A549 (cell line): ENCODE data around the gene PCDHGA7. TPM values are rescaled to one million over a fixed set of nuclear protein-coding genes. Genes with fewer than 3 reads are reported as not detected.
"Not testable (repeated sequence)": the region's sequence is repeated elsewhere in the genome, so short reads cannot be mapped to it uniquely, and the experiment has no call there.

Experiments used
- ATAC-seq, 2 experiments: fragments of 200-7000 bp in 1 of 2; fragments of >200 bp in 1 of 2; cut with Nextera tagmentation in 1 of 2; cut with Tn5 transposase in 1 of 2; 3 replicates each; pipeline versions ENCODE4 v1.8.0 to v1.9.1; 2018 to 2020; ENCODE audit warnings: mild to moderate bottlenecking in 1 of 2, moderate library complexity in 1 of 2
- CTCF ChIA-PET: fragments of 300-600 bp; sonication (Branson Sonifier 250); formaldehyde crosslinking; extraction: SDS; loops from one replicate; lab custom pipeline; 2021; ENCODE audit warnings: antibody characterized with exemption, inconsistent platforms; lab: Yijun Ruan, JAX
- POLR2A ChIA-PET: fragments of 350-600 bp; formaldehyde crosslinking; extraction: SDS; loops from one replicate; lab custom pipeline; 2021; ENCODE audit warnings: antibody characterized with exemption, inconsistent platforms; lab: Yijun Ruan, JAX
- DNase-seq, 2 experiments: peaks; one replicate each; pipeline versions ENCODE4 v3.0.0 to v3.0.0-alpha.2; 2011 to 2016; ENCODE audit warnings: low read depth in 1 of 2, low spot score in 1 of 2
- FAIRE-seq: peaks from 2 replicates; lab custom pipeline; 2011; peaks lifted over from hg19 to GRCh38; lab: Jason Lieb, UNC
- H3K27ac ChIP-seq, 2 experiments: fragments of >200 bp; sonication (Bioruptor Twin); formaldehyde crosslinking; 3 replicates each; pipeline ENCODE4 v1.5.1; 2016 to 2017
- H3K4me1 ChIP-seq: fragments of >200 bp; sonication (Bioruptor Twin); formaldehyde crosslinking; 3 replicates; pipeline ENCODE4 v1.6.1; 2016
- H3K4me2 ChIP-seq: fragments of >200 bp; sonication (Bioruptor Twin); formaldehyde crosslinking; 3 replicates; pipeline ENCODE4 v1.6.1; 2016
- H3K4me3 ChIP-seq: fragments of >200 bp; sonication (Bioruptor Twin); formaldehyde crosslinking; 3 replicates; pipeline ENCODE4 v1.5.1; 2016
- H3K9me3 ChIP-seq: fragments of >200 bp; sonication (Bioruptor Twin); formaldehyde crosslinking; 3 replicates; pipeline ENCODE4 v1.6.1; 2016
- CHD4 ChIP-seq: fragments of 200-600 bp; sonication (generic); IDR thresholded peaks from 2 replicates; pipeline ENCODE4 v1.6.1; 2016; ENCODE audit warnings: antibody characterized with exemption, mild to moderate bottlenecking, borderline replicate concordance
- EHF ChIP-seq: fragments of 250-450 bp; sonication (Bioruptor Pico); IDR thresholded peaks from 2 replicates; pipeline ENCODE4 v1.5.0; 2020; ENCODE audit warnings: mild to moderate bottlenecking
- HDAC2 ChIP-seq: fragments of 200-600 bp; sonication (generic); IDR thresholded peaks from 2 replicates; pipeline ENCODE4 v1.6.1; 2016
- HEYL ChIP-seq: fragments of 250-450 bp; sonication (Bioruptor Pico); IDR thresholded peaks from 2 replicates; pipeline ENCODE4 v1.8.0; 2021; ENCODE audit warnings: mild to moderate bottlenecking, moderate library complexity
- HOXB13 ChIP-seq: fragments of 250-450 bp; sonication (Bioruptor Pico); IDR thresholded peaks from 2 replicates; pipeline ENCODE4 v1.5.0; 2020; ENCODE audit warnings: low read depth, mild to moderate bottlenecking, moderate library complexity
- JUN ChIP-seq, 2 experiments: fragments of >200 bp; sonication (Bioruptor Twin); formaldehyde crosslinking; IDR thresholded peaks; 2 replicates in 1 of 2; 3 replicates in 1 of 2; pipeline ENCODE4 v1.6.1; 2016 to 2017
- KDM5A ChIP-seq: fragments of 200-600 bp; sonication (generic); IDR thresholded peaks from 2 replicates; pipeline ENCODE4 v1.6.1; 2016; ENCODE audit warnings: antibody characterized with exemption, mild to moderate bottlenecking
- MAZ ChIP-seq: fragments of 150-350 bp; IDR thresholded peaks from 2 replicates; pipeline ENCODE4 v1.6.1; 2014; ENCODE audit warnings: antibody characterized with exemption, low read depth, low read length, borderline replicate concordance
- MYC ChIP-seq: IDR thresholded peaks from 2 replicates; pipeline ENCODE4 v1.6.1; 2012; ENCODE audit warnings: mild to moderate bottlenecking, inconsistent platforms, low read length, improper control_type of control experiment, borderline replicate concordance
- NPAS2 ChIP-seq: fragments of 250-450 bp; sonication (Bioruptor Pico); IDR thresholded peaks from 2 replicates; pipeline ENCODE4 v1.8.0; 2022; ENCODE audit warnings: mild to moderate bottlenecking, moderate library complexity, borderline replicate concordance
- POLR2A ChIP-seq: IDR thresholded peaks from 2 replicates; pipeline ENCODE4 v1.6.1; 2012; ENCODE audit warnings: mild to moderate bottlenecking, low read length
- RAD21 ChIP-seq, 2 experiments: fragments of >200 bp in 1 of 2; sonication (Bioruptor Twin) in 1 of 2; formaldehyde crosslinking in 1 of 2; IDR thresholded peaks in 1 of 2; conservative IDR thresholded peaks in 1 of 2; 2 replicates in 1 of 2; 3 replicates in 1 of 2; pipeline ENCODE4 v1.6.1; 2012 to 2018; ENCODE audit warnings: inconsistent platforms in 1 of 2
- RFX5 ChIP-seq: fragments of 450-650 bp; IDR thresholded peaks from 2 replicates; pipeline ENCODE4 v1.7.1; 2014; ENCODE audit warnings: antibody characterized with exemption, mild to moderate bottlenecking, moderate library complexity
- SMC3 ChIP-seq: fragments of >200 bp; sonication (Bioruptor Twin); formaldehyde crosslinking; IDR thresholded peaks from 3 replicates; pipeline ENCODE4 v1.6.1; 2018; ENCODE audit warnings: inconsistent platforms
- TFCP2L1 ChIP-seq: fragments of 250-450 bp; sonication (Bioruptor Pico); IDR thresholded peaks from 2 replicates; pipeline ENCODE4 v1.5.0; 2021; ENCODE audit warnings: mild to moderate bottlenecking
- ZSCAN20 ChIP-seq: fragments of 250-450 bp; sonication (Bioruptor Pico); IDR thresholded peaks from 2 replicates; pipeline ENCODE4 v1.8.0; 2022; ENCODE audit warnings: mild to moderate bottlenecking, moderate library complexity
- WGBS: methylation state at CpG from one replicate; pipeline ENCODE4 v1.1.6; 2017; ENCODE audit errors: missing lambda C conversion rate; 5-methylcytosine and 5-hydroxymethylcytosine counted together
- polyA plus RNA-seq, 4 experiments: library from polyadenylated mRNA; depleted of rRNA in 3 of 4; stranded (reverse); fragments of >200 nt; fragmentation: RNase III in 1 of 4; extraction: RNeasy Plus Mini Kit Qiagen cat#74134 plus additional on column Dnase treatment in 1 of 4; gene quantifications; 2 replicates in 3 of 4; 3 replicates in 1 of 4; pipeline ENCODE4 v1.2.3, GENCODE V29; 2011 to 2017
- TF ChIP-seq, protein P1 (sequence below): fragments of >200 bp; sonication (Bioruptor Twin); formaldehyde crosslinking; IDR thresholded peaks from 2 replicates; pipeline ENCODE4 v1.6.1; 2016
- TF ChIP-seq, protein P2 (sequence below): fragments of 150-350 bp; IDR thresholded peaks from 2 replicates; pipeline ENCODE4 v1.6.1; 2014; ENCODE audit warnings: low read depth, mild to moderate bottlenecking, low read length
- TF ChIP-seq, protein P3 (sequence below): fragments of 250-450 bp; sonication (Bioruptor Pico); IDR thresholded peaks from 2 replicates; pipeline ENCODE4 v1.5.0; 2020; ENCODE audit warnings: low read depth, mild to moderate bottlenecking, moderate library complexity

The PCDHGA7 gene
- polyA plus RNA-seq, 2 of the 4 experiments (the other 2 are of a cell fraction): 0.76 to 1.1 TPM

DNA sequence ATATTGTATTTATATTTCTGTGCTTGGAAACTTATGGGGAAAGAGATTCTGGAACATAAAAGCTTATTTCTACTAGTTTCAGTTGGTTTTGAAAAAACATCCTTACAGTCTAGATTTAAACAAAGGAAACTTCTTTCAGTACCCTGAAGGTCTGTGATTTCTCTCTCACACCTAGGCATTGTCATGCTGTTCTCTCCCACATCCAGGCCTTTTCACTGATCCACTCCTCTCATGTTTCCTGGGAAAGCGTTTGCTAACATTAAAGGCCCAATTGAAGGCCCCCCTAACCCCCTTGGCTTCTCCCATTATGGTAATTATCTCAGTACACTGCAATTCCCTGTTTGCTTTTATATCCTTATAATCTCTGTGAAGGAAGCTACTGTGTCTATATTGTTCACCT lies 39.8 kb upstream of the PCDHGA7 start:
- Histone ChIP-seq H3K9me3 (peaks cover 37% of the 10 kb centered on the region), H3K4me1 (no peaks in the 10 kb centered on the region), H3K4me3 (no peak overlapping the region), H3K4me2 (no peak overlapping the region), H3K27ac (no peak overlapping the region)
- ATAC-seq (no peak), DNase-seq (no peak), FAIRE-seq (no peak)
- ChIA-PET CTCF (interaction anchor here (0.8 to 1.0 kb wide), 2 partner anchors 215 to 221 kb away, joined by 3 to 4 read pairs; no protein-coding TSS in a partner anchor), POLR2A (no interaction called here)
- 3% methylated on average over 1 of the region's 1 CpG for WGBS
- TF ChIP-seq EHF (CRISPR knock-in tag) (no peak), KDM5A (no peak), RFX5 (no peak), MAZ (no peak), HOXB13 (CRISPR knock-in tag) (no peak), HDAC2 (no peak), MYC (no peak), ZSCAN20 (CRISPR knock-in tag) (no peak), NPAS2 (no peak), JUN (IDR thresholded peaks at IDR 0.05) (no peak), HEYL (no peak), TFCP2L1 (CRISPR knock-in tag) (no peak), SMC3 (no peak)
- TF ChIP-seq, protein P1, sequence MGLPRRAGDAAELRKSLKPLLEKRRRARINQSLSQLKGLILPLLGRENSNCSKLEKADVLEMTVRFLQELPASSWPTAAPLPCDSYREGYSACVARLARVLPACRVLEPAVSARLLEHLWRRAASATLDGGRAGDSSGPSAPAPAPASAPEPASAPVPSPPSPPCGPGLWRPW: no peak

DNA sequence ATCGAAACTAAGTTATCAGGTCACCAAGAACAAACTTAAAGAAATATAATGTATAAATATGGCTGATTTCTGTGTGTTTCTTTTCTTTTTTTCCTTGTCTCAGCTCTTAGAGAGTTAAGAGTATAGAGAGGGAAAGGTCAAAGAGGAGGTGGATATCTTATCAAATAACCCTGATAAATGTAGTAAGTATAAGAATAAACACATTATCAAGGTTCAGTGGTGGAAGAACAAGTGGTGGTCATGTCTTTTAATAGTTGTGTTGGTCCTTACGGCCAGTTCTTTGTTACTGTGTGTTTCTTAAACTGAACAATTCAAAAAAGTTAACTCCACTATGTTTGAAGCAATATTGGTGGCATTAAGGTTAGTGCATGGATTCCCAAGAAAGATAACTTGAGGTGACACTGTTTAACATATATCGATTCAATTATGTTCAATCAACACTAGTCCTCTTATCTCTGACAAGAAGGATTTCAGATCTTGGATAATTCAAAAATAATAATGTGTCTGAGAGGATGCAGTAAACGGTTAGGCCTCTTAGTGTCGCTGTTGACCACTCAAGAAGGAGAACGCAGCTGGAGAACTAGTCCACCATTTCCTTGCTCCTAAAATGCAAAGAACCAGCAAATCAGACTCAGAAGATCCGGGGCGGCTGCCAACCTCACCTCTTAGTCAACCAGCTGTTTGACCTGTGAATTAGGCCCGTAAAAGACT lies 39.1 kb upstream of the PCDHGA7 start, which contains the start of gene PCDHGA3:
Gene PCDHGA3 (plus strand): TSS at position 588 of the 711 bp plus-strand sequence. CDS start 205 bp downstream, outside the sequence.
- H3K27ac ChIP-seq: no peak within 1 kb of the TSS
- WGBS: 25% methylated on average over 9 of the region's 9 CpGs
- H3K4me2 ChIP-seq: no peak within 1 kb of the TSS
- DNase-seq (peak in 1 of 2 experiments; percentile 61), ATAC-seq (0 out of 6 replicates have a peak, but pooled peaks of 1 of the 2 experiments have one; percentile 34), FAIRE-seq (no peak)
- H3K4me3 ChIP-seq: no peak within 1 kb of the TSS
- peaks cover 31% of the 10 kb centered on the region for H3K9me3 ChIP-seq
- no peaks in the 10 kb centered on the region for H3K4me1 ChIP-seq
- ChIA-PET POLR2A (no interaction called here), CTCF (interaction anchor here (0.9 to 2.2 kb wide), 4 partner anchors 40 to 224 kb away, joined by 3 to 8 read pairs (median 6); partner anchors contain the start of gene PCDHGA7)
- peak in 1 of 2 experiments; percentile 32; a peak in 1 of 5 replicates for TF ChIP-seq RAD21 (conservative IDR thresholded peaks at IDR 0.05 in 1 of 2, IDR thresholded peaks at IDR 0.05 in 1 of 2)
- TF ChIP-seq, protein P2, sequence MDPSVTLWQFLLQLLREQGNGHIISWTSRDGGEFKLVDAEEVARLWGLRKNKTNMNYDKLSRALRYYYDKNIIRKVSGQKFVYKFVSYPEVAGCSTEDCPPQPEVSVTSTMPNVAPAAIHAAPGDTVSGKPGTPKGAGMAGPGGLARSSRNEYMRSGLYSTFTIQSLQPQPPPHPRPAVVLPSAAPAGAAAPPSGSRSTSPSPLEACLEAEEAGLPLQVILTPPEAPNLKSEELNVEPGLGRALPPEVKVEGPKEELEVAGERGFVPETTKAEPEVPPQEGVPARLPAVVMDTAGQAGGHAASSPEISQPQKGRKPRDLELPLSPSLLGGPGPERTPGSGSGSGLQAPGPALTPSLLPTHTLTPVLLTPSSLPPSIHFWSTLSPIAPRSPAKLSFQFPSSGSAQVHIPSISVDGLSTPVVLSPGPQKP: no peak

DNA sequence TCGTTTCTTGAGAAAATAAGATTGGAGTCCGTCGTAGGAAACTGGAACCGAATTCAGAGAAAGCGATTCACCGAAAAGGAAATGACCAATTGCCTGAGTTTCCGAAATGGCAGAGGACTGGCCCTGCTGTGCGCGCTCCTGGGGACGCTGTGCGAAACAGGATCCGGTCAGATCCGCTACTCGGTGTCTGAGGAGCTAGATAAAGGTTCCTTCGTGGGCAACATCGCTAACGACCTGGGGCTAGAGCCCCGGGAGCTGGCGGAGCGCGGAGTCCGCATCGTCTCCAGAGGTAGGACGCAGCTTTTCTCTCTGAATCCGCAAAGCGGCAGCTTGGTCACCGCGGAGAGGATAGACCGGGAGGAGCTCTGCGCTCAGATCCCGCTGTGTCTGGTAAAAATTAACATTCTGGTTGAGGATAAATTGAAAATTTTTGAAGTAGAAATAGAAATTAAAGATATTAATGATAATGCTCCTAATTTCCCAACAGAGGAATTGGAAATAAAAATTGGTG lies 38.5 kb upstream of the PCDHGA7 start:
- no peak for DNase-seq
- TF ChIP-seq MAZ: no peak
- TF ChIP-seq POLR2A: no peak
- TF ChIP-seq RAD21 (conservative IDR thresholded peaks at IDR 0.05 in 1 of 2, IDR thresholded peaks at IDR 0.05 in 1 of 2): no peak
- TF ChIP-seq ZSCAN20 (CRISPR knock-in tag): no peak
- no peak for TF ChIP-seq HOXB13 (CRISPR knock-in tag)
- POLR2A ChIA-PET: no interaction called here
- Histone ChIP-seq H3K4me1 (no peaks in the 10 kb centered on the region), H3K27ac (no peak overlapping the region), H3K4me2 (no peak overlapping the region), H3K9me3 (peaks cover 25% of the 10 kb centered on the region), H3K4me3 (no peak overlapping the region)
- no peak for FAIRE-seq
- no peak for ATAC-seq
- 80% methylated on average over 31 of the region's 31 CpGs for WGBS
- CTCF ChIA-PET: interaction anchor here (0.9 to 2.2 kb wide), 4 partner anchors 39 to 223 kb away, joined by 3 to 8 read pairs (median 6); partner anchors contain the start of gene PCDHGA7

DNA sequence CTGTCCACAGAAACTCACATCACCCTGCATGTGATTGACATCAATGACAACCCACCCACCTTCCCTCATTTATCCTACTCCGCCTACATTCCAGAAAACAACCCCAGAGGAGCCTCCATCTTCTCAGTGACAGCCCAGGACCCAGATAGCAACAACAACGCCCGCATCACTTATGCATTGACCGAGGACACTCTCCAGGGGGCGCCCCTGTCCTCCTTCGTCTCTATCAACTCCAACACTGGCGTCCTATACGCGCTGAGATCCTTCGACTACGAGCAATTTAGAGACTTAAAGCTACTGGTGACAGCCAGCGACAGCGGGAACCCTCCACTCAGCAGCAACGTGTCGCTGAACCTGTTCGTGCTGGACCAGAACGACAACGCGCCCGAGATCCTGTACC lies 37.2 kb upstream of the PCDHGA7 start:
- FAIRE-seq (no peak), ATAC-seq (no peak), DNase-seq (no peak)
- no peak for TF ChIP-seq CHD4
- TF ChIP-seq, protein P3, sequence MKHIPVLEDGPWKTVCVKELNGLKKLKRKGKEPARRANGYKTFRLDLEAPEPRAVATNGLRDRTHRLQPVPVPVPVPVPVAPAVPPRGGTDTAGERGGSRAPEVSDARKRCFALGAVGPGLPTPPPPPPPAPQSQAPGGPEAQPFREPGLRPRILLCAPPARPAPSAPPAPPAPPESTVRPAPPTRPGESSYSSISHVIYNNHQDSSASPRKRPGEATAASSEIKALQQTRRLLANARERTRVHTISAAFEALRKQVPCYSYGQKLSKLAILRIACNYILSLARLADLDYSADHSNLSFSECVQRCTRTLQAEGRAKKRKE (CRISPR knock-in tag): no peak
- H3K4me2 ChIP-seq: no peak overlapping the region
- peaks cover 16% of the 10 kb centered on the region for H3K9me3 ChIP-seq
- no peaks in the 10 kb centered on the region for H3K4me1 ChIP-seq
- H3K4me3 ChIP-seq: no peak overlapping the region
- ChIA-PET CTCF (interaction anchor here (1.1 to 2.2 kb wide), 4 partner anchors 14 to 222 kb away, joined by 3 to 8 read pairs (median 4); no protein-coding TSS in a partner anchor), POLR2A (no interaction called here)
- no peak overlapping the region for H3K27ac ChIP-seq
- 87% methylated on average over 20 of the region's 20 CpGs for WGBS

DNA sequence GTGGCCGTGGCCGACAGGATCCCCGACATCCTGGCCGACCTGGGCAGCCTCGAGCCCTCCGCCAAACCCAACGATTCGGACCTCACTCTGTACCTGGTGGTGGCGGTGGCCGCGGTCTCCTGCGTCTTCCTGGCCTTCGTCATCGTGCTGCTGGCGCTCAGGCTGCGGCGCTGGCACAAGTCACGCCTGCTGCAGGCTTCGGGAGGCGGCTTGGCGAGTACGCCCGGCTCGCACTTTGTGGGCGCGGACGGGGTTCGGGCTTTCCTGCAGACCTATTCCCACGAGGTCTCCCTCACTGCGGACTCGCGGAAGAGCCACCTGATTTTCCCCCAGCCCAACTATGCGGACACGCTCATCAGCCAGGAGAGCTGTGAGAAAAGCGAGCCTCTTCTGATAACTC lies 36.5 kb upstream of the PCDHGA7 start:
- CTCF ChIA-PET: interaction anchor here (1.0 to 2.0 kb wide), 5 partner anchors 15 to 179 kb away, joined by 3 to 11 read pairs (median 4); partner anchors contain the start of genes PCDHGA1 and PCDHGA5
- H3K27ac ChIP-seq, POLR2A ChIA-PET, H3K4me2 ChIP-seq, DNase-seq, ATAC-seq, FAIRE-seq, H3K4me1 ChIP-seq, H3K4me3 ChIP-seq: not testable (repeated sequence)
- H3K9me3 ChIP-seq: peaks cover 20% of the 10 kb centered on the region
- WGBS: 85% methylated on average over 25 of the region's 35 CpGs
